Hepatocyte (in vitro differentiated cells): Measurements from ENCODE around the gene SDF2L1. TPM values are rescaled to one million over a fixed set of nuclear protein-coding genes. Genes with fewer than 3 reads are reported as not detected.

Experiments used
- DNase-seq: peaks from one replicate; pipeline ENCODE4 v3.0.0-alpha.2; 2016; ENCODE audit warnings: low spot score
- H2AFZ ChIP-seq: fragments of 200-600 bp; sonication (generic); 2 replicates; pipeline ENCODE4 v1.6.0; 2016; ENCODE audit warnings: antibody characterized with exemption, mild to moderate bottlenecking
- H3K27ac ChIP-seq: fragments of 200-600 bp; sonication (generic); 2 replicates; pipeline ENCODE4 v1.5.1; 2016; ENCODE audit warnings: mild to moderate bottlenecking
- H3K27me3 ChIP-seq: fragments of 200-600 bp; sonication (generic); 2 replicates; pipeline ENCODE4 v1.6.1; 2016
- H3K36me3 ChIP-seq: fragments of 200-600 bp; sonication (generic); replicated peaks from 2 replicates; pipeline ENCODE4 v1.5.1; 2016; ENCODE audit warnings: low read depth; ENCODE audit not compliant: insufficient read depth
- H3K4me1 ChIP-seq: fragments of 200-600 bp; sonication (generic); 2 replicates; pipeline ENCODE4 v1.5.1; 2016; ENCODE audit warnings: mild to moderate bottlenecking, moderate library complexity; ENCODE audit not compliant: insufficient read depth
- H3K4me2 ChIP-seq: fragments of 200-600 bp; sonication (generic); 2 replicates; pipeline ENCODE4 v1.6.0; 2016
- H3K4me3 ChIP-seq: fragments of 200-600 bp; sonication (generic); 2 replicates; pipeline ENCODE4 v1.5.1; 2016; ENCODE audit warnings: mild to moderate bottlenecking
- H3K79me2 ChIP-seq: fragments of 200-600 bp; sonication (generic); 2 replicates; pipeline ENCODE4 v1.6.0; 2017; ENCODE audit warnings: mild to moderate bottlenecking
- H3K9me2 ChIP-seq: fragments of 200-600 bp; sonication (generic); replicated peaks from 2 replicates; pipeline ENCODE4 v1.6.0; 2017; ENCODE audit warnings: mild to moderate bottlenecking; ENCODE audit not compliant: insufficient read depth
- H3K9me3 ChIP-seq: fragments of 200-600 bp; sonication (generic); 2 replicates; pipeline ENCODE4 v1.5.1; 2016; ENCODE audit warnings: low read depth, mild to moderate bottlenecking
- H4K20me1 ChIP-seq: fragments of 200-600 bp; sonication (generic); 2 replicates; pipeline ENCODE4 v1.6.0; 2016; ENCODE audit warnings: mild to moderate bottlenecking; ENCODE audit not compliant: insufficient read depth, poor library complexity, severe bottlenecking
- EZH2 ChIP-seq: fragments of 200-600 bp; sonication (generic); IDR thresholded peaks from 2 replicates; pipeline ENCODE4 v1.6.1; 2016; ENCODE audit warnings: antibody characterized with exemption, mild to moderate bottlenecking, borderline replicate concordance
- EZH2phosphoT487 ChIP-seq: fragments of 200-600 bp; sonication (generic); IDR thresholded peaks from one replicate; pipeline ENCODE4 v1.6.1; 2018; ENCODE audit warnings: antibody characterized with exemption, mild to moderate bottlenecking, low read depth, moderate library complexity; ENCODE audit not compliant: unreplicated experiment, severe bottlenecking
- WGBS: methylation state at CpG from one replicate; pipeline ENCODE4 v1.1.6; 2016; ENCODE audit warnings: low lambda C conversion rate; ENCODE audit errors: missing lambda C conversion rate; 5-methylcytosine and 5-hydroxymethylcytosine counted together
- polyA plus RNA-seq: library from polyadenylated mRNA; unstranded; fragments of >200 nt; fragmentation: Nextera tagmentation; extraction: Ambion mirVana; gene quantifications from 2 replicates; pipeline ENCODE4 v1.2.1, GENCODE V29; 2016
- total RNA-seq: library from RNA; depleted of rRNA; stranded (reverse); fragments of >200 nt; gene quantifications from 2 replicates; pipeline ENCODE4 v1.2.3, GENCODE V29; 2014
- TF ChIP-seq, protein P1 (sequence below): fragments of 200-600 bp; sonication (generic); IDR thresholded peaks from 2 replicates; pipeline ENCODE4 v1.5.1; 2016; ENCODE audit warnings: antibody characterized with exemption, mild to moderate bottlenecking; ENCODE audit not compliant: poor library complexity

Gene SDF2L1
- total and polyA plus RNA-seq, 2 experiments from 2014 or later: 38.2 to 139 TPM

DNA sequence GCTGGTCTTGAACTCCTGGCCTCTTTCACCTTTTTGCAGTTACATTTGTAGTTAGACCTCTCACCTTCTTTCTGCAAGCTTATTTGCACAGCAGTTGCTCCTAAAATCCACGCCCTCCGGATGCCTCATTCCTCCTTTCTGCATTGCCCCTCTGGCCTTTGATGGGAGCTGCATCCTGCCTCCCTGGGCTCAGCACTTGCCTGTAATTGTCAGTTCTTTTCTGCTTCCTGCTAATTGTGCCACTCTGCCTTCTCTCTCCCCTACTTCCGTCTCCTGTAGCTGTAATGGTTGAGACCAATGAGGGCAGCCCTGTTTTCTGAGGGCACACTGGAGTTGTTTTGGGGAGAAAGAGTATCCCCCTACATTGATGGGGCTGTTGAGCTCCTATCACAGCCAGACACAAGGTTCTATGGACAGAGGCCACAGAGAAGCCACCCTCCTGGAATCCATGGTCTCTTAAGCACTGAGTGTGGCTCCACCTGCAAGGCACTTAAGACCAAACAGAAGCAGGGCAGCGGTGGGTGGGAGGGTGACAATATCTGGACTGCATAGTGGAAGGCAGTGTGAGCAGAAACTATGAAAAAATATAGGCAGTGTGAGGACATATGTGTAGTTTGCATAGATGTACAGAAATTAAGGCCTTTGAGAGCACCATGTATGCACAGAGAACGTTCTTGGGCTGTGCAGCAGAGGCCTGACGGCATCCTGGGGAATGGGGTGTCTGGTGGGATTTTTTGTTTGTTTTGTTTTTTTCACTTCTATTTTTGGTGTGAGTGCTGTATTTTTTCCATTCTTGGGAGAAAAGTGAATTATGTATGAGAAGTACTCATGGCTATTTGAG, 42.8 kb upstream of the SDF2L1 start:
- peaks cover 97% of the 10 kb centered on the region for H4K20me1 ChIP-seq
- WGBS: 98% methylated on average over 6 of the region's 6 CpGs

DNA sequence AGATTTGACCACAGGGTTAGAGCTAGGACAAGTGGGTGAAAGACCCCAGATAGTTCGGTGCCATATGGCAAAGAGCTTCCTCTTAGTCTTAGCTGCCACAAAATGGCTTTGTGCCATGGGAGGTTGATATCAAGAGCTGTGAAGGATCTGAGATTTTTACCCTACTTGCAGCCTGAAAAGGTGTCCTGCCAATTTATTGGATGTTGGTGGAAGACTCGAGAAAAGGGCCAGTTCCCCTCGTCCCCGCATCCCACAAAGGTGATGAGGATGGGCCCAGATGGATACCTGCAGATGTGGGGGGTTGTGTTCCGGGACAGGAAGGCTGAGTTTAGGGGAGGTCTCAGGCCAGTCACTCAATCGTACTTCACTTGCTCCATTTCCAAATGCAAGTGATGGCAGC, 39.5 kb upstream of the SDF2L1 start:
- no peaks in the 10 kb centered on the region for H3K4me1 ChIP-seq
- WGBS: 96% methylated on average over 6 of the region's 6 CpGs
- no peaks in the 10 kb centered on the region for H3K9me2 ChIP-seq
- no peak overlapping the region for H3K27ac ChIP-seq
- no peaks in the 10 kb centered on the region for H3K36me3 ChIP-seq
- no peaks in the 10 kb centered on the region for H3K27me3 ChIP-seq
- H2AFZ ChIP-seq: no peak overlapping the region
- TF ChIP-seq, protein P1, sequence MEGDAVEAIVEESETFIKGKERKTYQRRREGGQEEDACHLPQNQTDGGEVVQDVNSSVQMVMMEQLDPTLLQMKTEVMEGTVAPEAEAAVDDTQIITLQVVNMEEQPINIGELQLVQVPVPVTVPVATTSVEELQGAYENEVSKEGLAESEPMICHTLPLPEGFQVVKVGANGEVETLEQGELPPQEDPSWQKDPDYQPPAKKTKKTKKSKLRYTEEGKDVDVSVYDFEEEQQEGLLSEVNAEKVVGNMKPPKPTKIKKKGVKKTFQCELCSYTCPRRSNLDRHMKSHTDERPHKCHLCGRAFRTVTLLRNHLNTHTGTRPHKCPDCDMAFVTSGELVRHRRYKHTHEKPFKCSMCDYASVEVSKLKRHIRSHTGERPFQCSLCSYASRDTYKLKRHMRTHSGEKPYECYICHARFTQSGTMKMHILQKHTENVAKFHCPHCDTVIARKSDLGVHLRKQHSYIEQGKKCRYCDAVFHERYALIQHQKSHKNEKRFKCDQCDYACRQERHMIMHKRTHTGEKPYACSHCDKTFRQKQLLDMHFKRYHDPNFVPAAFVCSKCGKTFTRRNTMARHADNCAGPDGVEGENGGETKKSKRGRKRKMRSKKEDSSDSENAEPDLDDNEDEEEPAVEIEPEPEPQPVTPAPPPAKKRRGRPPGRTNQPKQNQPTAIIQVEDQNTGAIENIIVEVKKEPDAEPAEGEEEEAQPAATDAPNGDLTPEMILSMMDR: no peak
- no peak for TF ChIP-seq EZH2phosphoT487
- TF ChIP-seq EZH2: no peak
- H3K9me3 ChIP-seq: no peaks in the 10 kb centered on the region
- H3K4me3 ChIP-seq: no peak overlapping the region
- H3K79me2 ChIP-seq: peaks cover 100% of the 10 kb centered on the region
- no peak for DNase-seq
- H3K4me2 ChIP-seq: no peak overlapping the region
- H4K20me1 ChIP-seq: peaks cover 99% of the 10 kb centered on the region

More for the DNA sequence above, 42.8 kb upstream of the SDF2L1 start:
- H3K27me3 ChIP-seq: no peaks in the 10 kb centered on the region
- H3K9me3 ChIP-seq: no peaks in the 10 kb centered on the region
- no peak for TF ChIP-seq EZH2phosphoT487
- TF ChIP-seq EZH2: no peak
- TF ChIP-seq, protein P1: no peak
- H3K4me3 ChIP-seq: no peak overlapping the region
- no peak overlapping the region for H3K4me2 ChIP-seq
- no peaks in the 10 kb centered on the region for H3K4me1 ChIP-seq
- peaks cover 100% of the 10 kb centered on the region for H3K79me2 ChIP-seq
- no peak overlapping the region for H3K27ac ChIP-seq
- no peak for DNase-seq
- no peaks in the 10 kb centered on the region for H3K9me2 ChIP-seq
- H2AFZ ChIP-seq: no peak overlapping the region
- no peaks in the 10 kb centered on the region for H3K36me3 ChIP-seq

DNA sequence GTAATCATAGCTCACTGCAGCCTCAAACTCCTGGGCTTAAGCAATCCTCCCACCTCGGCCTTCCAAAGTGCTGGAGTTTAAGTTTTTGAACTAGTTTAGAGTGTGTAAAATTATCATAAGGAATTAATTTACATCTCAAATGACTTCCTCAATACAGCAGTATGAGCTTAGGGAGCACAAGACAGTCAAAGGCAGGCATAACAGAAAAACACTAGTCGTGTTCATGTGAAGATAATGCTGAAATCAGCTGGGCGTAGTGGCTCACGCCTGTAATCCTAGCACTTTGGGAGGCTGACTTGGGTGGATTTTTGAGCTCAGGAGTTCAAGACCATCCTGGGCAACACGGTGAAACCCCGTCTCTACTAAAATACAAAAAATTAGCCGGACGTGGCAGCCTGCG, 38.1 kb upstream of the SDF2L1 start:
- 95% methylated on average over 9 of the region's 9 CpGs for WGBS

More for the DNA sequence above, 38.1 kb upstream of the SDF2L1 start:
- Histone ChIP-seq H3K36me3 (no peaks in the 10 kb centered on the region), H2AFZ (no peak overlapping the region), H4K20me1 (peaks cover 98% of the 10 kb centered on the region), H3K27ac (no peak overlapping the region), H3K4me1 (no peaks in the 10 kb centered on the region), H3K27me3 (no peaks in the 10 kb centered on the region), H3K9me3 (no peaks in the 10 kb centered on the region), H3K79me2 (peaks cover 100% of the 10 kb centered on the region), H3K4me3 (no peak overlapping the region), H3K4me2 (no peak overlapping the region), H3K9me2 (no peaks in the 10 kb centered on the region)
- TF ChIP-seq, protein P1: no peak
- TF ChIP-seq EZH2phosphoT487 (no peak), EZH2 (no peak)
- no peak for DNase-seq
